Body of pancreas (tissue), 4 donors: ENCODE measurements around the gene MORC1. TPM values are rescaled to one million over a fixed set of nuclear protein-coding genes. Genes with fewer than 3 reads are reported as not detected.
"Not testable (repeated sequence)": the region's sequence is repeated elsewhere in the genome, so short reads cannot be mapped to it uniquely, and the experiment has no call there.

ENCODE experiments used
- ATAC-seq: fragments of 150-250 bp; one replicate; pipeline ENCODE4 v1.9.1; 2016
- DNase-seq, 4 donors: peaks; one replicate each; pipeline ENCODE4 v3.0.0-alpha.2; 2019
- H3K27ac ChIP-seq, 4 donors: fragments of 200-600 bp; sonication (generic); 1 replicate in 3 of 4; 2 replicates in 1 of 4; pipeline versions ENCODE4 v1.5.1 to v1.6.1; 2016 to 2019; ENCODE audit warnings: mild to moderate bottlenecking in 1 of 4, mixed read lengths in 1 of 4, moderate library complexity in 1 of 4
- H3K27me3 ChIP-seq, 2 donors: fragments of 200-600 bp; sonication (generic); one replicate each; pipeline ENCODE4 v1.6.0; 2016; ENCODE audit warnings: mild to moderate bottlenecking in 1 of 2
- H3K36me3 ChIP-seq, 2 donors: fragments of 200-600 bp; sonication (generic); replicated peaks in 1 of 2; 2 replicates each; pipeline ENCODE4 v1.5.1; 2016; ENCODE audit warnings: low read depth in 2 of 2; ENCODE audit not compliant: insufficient read depth in 1 of 2
- H3K4me1 ChIP-seq: fragments of 200-600 bp; sonication (generic); one replicate; pipeline ENCODE4 v1.6.0; 2016
- H3K4me3 ChIP-seq, 2 donors: fragments of 200-600 bp; sonication (generic); 1 replicate in 1 of 2; 2 replicates in 1 of 2; pipeline ENCODE4 v1.5.1; 2016 to 2019
- H3K9me3 ChIP-seq, 3 donors: fragments of 200-600 bp; sonication (generic); 1 replicate in 2 of 3; 2 replicates in 1 of 3; pipeline ENCODE4 v1.5.1; 2016
- CTCF ChIP-seq, 7 experiments: fragments of 450-650 bp in 4 of 7; fragments of 200-600 bp in 3 of 7; sonication (generic) in 3 of 7; IDR thresholded peaks; one replicate each; pipeline ENCODE4 v1.5.1; 2016 to 2019; ENCODE audit warnings: antibody characterized with exemption in 7 of 7
- POLR2A ChIP-seq, 3 donors: fragments of 450-650 bp; IDR thresholded peaks; one replicate each; pipeline ENCODE4 v1.6.1; 2016; ENCODE audit warnings: antibody characterized with exemption in 3 of 3, mild to moderate bottlenecking in 2 of 3
- WGBS, 2 donors: methylation state at CpG; one replicate each; pipeline ENCODE4 v1.1.5; 2017; 5-methylcytosine and 5-hydroxymethylcytosine counted together
- intact Hi-C: fragments of 100-400 bp; cut with DNase I; formaldehyde crosslinking; loops from one replicate; pipeline ENCODE4 v1.15.1; 2023
- total RNA-seq, 2 donors: library from RNA; depleted of rRNA; stranded (reverse); fragments of >200 nt; gene quantifications; one replicate each; pipeline ENCODE4 v1.1.0, GENCODE V29; 2016

MORC1 gene
- total RNA-seq, 2 donors from 2014 or later = not detected

- no peak overlapping the region for H3K4me3 ChIP-seq
- DNase-seq = peak; percentile 32 to 56 (median 48)
- intact Hi-C loops = no loop called here
- 29 to 30% methylated on average over 6 of the region's 6 CpGs for WGBS, 2 donors
- TF ChIP-seq CTCF (IDR thresholded peaks at IDR 0.05) = peak; percentile 64 to 86 (median 80)
- TF ChIP-seq POLR2A (IDR thresholded peaks at IDR 0.05) = no peak
- peak; percentile 85 for ATAC-seq
- no peaks in the 10 kb centered on the region for H3K27me3 ChIP-seq
- no peaks in the 10 kb centered on the region for H3K9me3 ChIP-seq
- no peak overlapping the region for H3K27ac ChIP-seq
- no peaks in the 10 kb centered on the region for H3K36me3 ChIP-seq
- peaks cover 4% of the 10 kb centered on the region for H3K4me1 ChIP-seq
Observed at GRCh38 chr3:109081746-109082510, 36.0 kb downstream of the MORC1 start.

- ATAC-seq, H3K27ac ChIP-seq, DNase-seq, H3K4me1 ChIP-seq, intact Hi-C loops, H3K9me3 ChIP-seq, H3K4me3 ChIP-seq, H3K27me3 ChIP-seq, H3K36me3 ChIP-seq: not testable (repeated sequence)
- WGBS, 2 donors = 78 to 81% methylated on average over 1 of the region's 1 CpG
Observed at GRCh38 chr3:109080090-109080489, 37.8 kb downstream of the MORC1 start.

- ATAC-seq (no peak), DNase-seq (peak in 2 of 4 donors; percentile 3 to 20)
- intact Hi-C loops = no loop called here
- Histone ChIP-seq H3K27ac (no peak overlapping the region), H3K36me3 (no peaks in the 10 kb centered on the region), H3K9me3 (no peaks in the 10 kb centered on the region), H3K4me1 (peaks cover 8% of the 10 kb centered on the region), H3K27me3 (no peaks in the 10 kb centered on the region), H3K4me3 (no peak overlapping the region)
- no peak for TF ChIP-seq POLR2A (IDR thresholded peaks at IDR 0.05)
- TF ChIP-seq CTCF (IDR thresholded peaks at IDR 0.05) = no peak
- 0 to 8% methylated on average over 1 of the region's 1 CpG for WGBS, 2 donors
Observed at GRCh38 chr3:109073116-109073515, 44.8 kb downstream of the MORC1 start.

GRCh38 chr3:109072194-109072593, 45.7 kb downstream of the MORC1 start:
- 69 to 85% methylated on average over 7 of the region's 7 CpGs for WGBS, 2 donors
- no peak for ATAC-seq
- TF ChIP-seq POLR2A (IDR thresholded peaks at IDR 0.05) = no peak
- no peak for TF ChIP-seq CTCF (IDR thresholded peaks at IDR 0.05)

GRCh38 chr3:109071350-109072142, 46.4 kb downstream of the MORC1 start:
- TF ChIP-seq POLR2A (IDR thresholded peaks at IDR 0.05) (no peak), CTCF (IDR thresholded peaks at IDR 0.05) (no peak)
- DNase-seq (peak; percentile 23 to 51 (median 30)), ATAC-seq (peak; percentile 47)
- no peaks in the 10 kb centered on the region for H3K9me3 ChIP-seq
- no peaks in the 10 kb centered on the region for H3K36me3 ChIP-seq
- H3K4me1 ChIP-seq = peaks cover 8% of the 10 kb centered on the region
- 22 to 40% methylated on average over 4 of the region's 4 CpGs for WGBS, 2 donors
- no peak overlapping the region for H3K4me3 ChIP-seq
- intact Hi-C loops = no loop called here
- H3K27ac ChIP-seq = no peak overlapping the region
- no peaks in the 10 kb centered on the region for H3K27me3 ChIP-seq

More at GRCh38 chr3:109072194-109072593, 45.7 kb downstream of the MORC1 start:
- intact Hi-C loops = no loop called here
- no peak for DNase-seq
- no peaks in the 10 kb centered on the region for H3K9me3 ChIP-seq
- H3K36me3 ChIP-seq = no peaks in the 10 kb centered on the region
- peaks cover 8% of the 10 kb centered on the region for H3K4me1 ChIP-seq
- no peak overlapping the region for H3K27ac ChIP-seq
- no peak overlapping the region for H3K4me3 ChIP-seq
- H3K27me3 ChIP-seq = no peaks in the 10 kb centered on the region
